DND-41 (cell line): ENCODE results near the gene IQGAP2.

Experiments used
- EZH2 ChIP-seq: IDR thresholded peaks from 3 replicates; pipeline ENCODE4 v1.6.1; 2012; ENCODE audit warnings: borderline replicate concordance, low read depth, mild to moderate bottlenecking, moderate library complexity, low read length, inconsistent platforms; ENCODE audit not compliant: severe bottlenecking
- TF ChIP-seq, protein P1 (sequence below): IDR thresholded peaks from 2 replicates; pipeline ENCODE4 v1.5.1; 2012; ENCODE audit warnings: borderline replicate concordance, low read length, moderate library complexity, mild to moderate bottlenecking; ENCODE audit not compliant: poor library complexity, severe bottlenecking; ENCODE audit errors: extremely low read depth

DNA sequence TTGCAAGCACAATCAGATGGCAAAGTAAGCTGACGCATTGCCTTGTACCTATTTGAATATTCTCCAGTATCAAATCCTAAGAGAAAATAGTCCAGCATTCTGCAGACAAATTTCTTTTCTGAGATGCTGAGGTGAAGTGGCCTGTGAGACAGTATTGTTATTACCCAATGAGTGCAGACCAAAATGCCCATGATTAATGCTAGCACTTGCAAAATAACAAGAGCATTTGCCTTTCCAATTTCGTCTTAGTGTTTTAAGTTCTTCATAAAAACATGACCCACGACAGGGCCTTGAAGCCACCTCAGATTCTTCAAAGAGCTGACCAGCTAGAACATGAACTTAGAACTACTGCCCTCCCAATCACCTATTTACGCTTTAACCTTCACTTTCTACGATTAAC, 2.6 kb upstream of the IQGAP2 start:
- TF ChIP-seq, protein P1, sequence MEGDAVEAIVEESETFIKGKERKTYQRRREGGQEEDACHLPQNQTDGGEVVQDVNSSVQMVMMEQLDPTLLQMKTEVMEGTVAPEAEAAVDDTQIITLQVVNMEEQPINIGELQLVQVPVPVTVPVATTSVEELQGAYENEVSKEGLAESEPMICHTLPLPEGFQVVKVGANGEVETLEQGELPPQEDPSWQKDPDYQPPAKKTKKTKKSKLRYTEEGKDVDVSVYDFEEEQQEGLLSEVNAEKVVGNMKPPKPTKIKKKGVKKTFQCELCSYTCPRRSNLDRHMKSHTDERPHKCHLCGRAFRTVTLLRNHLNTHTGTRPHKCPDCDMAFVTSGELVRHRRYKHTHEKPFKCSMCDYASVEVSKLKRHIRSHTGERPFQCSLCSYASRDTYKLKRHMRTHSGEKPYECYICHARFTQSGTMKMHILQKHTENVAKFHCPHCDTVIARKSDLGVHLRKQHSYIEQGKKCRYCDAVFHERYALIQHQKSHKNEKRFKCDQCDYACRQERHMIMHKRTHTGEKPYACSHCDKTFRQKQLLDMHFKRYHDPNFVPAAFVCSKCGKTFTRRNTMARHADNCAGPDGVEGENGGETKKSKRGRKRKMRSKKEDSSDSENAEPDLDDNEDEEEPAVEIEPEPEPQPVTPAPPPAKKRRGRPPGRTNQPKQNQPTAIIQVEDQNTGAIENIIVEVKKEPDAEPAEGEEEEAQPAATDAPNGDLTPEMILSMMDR = no peak
- no peak for TF ChIP-seq EZH2
